ENCODE measurements around the gene CUX1. TPM values are rescaled to one million over a fixed set of nuclear protein-coding genes. Genes with fewer than 3 reads are reported as not detected.

The CUX1 gene
- total RNA-seq, 1 experiment from 2014 or later = 53.5 TPM

DNA sequence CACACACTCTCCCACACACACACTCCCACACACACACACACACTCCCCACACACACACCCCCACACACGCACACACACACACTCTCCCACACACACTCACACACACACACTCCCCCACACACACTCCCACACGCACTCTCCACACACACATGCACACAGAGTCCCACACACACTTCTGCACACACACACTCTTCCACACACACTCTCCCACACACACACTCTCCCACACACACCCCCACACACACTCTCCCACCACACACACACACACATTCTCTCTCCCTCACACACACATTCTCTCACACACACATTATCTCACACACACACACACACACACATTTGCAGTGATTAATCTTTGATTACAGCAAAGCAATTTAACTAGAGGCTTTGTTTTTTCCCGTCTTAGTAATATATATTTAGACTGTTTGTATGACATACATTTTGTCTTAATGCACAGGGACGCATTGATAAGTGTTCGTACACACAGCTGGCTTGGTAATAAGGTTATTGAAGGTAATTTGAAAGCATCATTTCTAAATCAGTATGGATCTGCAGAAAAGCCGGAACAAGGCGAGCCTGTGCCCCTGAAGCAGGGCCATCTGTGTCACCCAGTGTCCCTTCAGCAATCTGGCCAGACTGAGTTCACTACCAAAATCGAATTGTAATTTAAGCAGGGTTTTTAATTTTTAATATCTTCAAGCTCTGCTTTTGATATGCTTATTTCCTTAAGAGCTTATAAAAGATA, 399.3 kb downstream of the CUX1 start:
- no peaks in the 10 kb centered on the region; the same call in 1 of the 2 replicates for H3K27me3 Mint-ChIP-seq (ENCODE audit: low read depth)
- no CpG with 5 or more reads among the region's 8 CpGs for WGBS (ENCODE audit: extremely low coverage, insufficient read length, low lambda C conversion rate)
- no peak overlapping the region for H2BK15ac ChIP-seq (ENCODE audit: low read depth, low read length)

More for the DNA sequence above, 399.3 kb downstream of the CUX1 start:
- H2BK5ac ChIP-seq (ENCODE audit: insufficient read length, low read length) = no peak overlapping the region
- no peak overlapping the region for H2AFZ ChIP-seq (ENCODE audit: low read length)
- Mint-ChIP-seq H3K9me3 (no peaks in the 10 kb centered on the region; a peak in 1 of 5 replicates), H3K27ac (no peak overlapping the region; a peak in 2 of 7 replicates), H3K36me3 (ENCODE audit: insufficient read depth in 1 of 3, low read depth in 3 of 3) (peaks cover 11 to 42% (median 21%) of the 10 kb centered on the region in 3 experiments), H3K4me1 (no peaks in the 10 kb centered on the region), H3K4me3 (no peak overlapping the region)
- no peaks in the 10 kb centered on the region for H3K27me3 ChIP-seq (ENCODE audit: insufficient read depth, low read length)
- H3T11ph ChIP-seq (ENCODE audit: low read length) = no peak overlapping the region
- H2BK20ac ChIP-seq (ENCODE audit: low read depth, low read length, poor library complexity, severe bottlenecking) = no peak overlapping the region
- H3K14ac ChIP-seq (ENCODE audit: insufficient read depth, low read length) = no peak overlapping the region
- no peak overlapping the region for H3K23ac ChIP-seq (ENCODE audit: insufficient read length, low read depth, low read length)
- no peaks in the 10 kb centered on the region for H3K79me2 ChIP-seq (ENCODE audit: insufficient read depth, low read length)
- no peaks in the 10 kb centered on the region for H3K79me1 ChIP-seq (ENCODE audit: insufficient read depth, low read depth, low read length, poor library complexity, severe bottlenecking)
- no peak overlapping the region for H2AK5ac ChIP-seq (ENCODE audit: insufficient read length, low read length)
- H3K4me2 ChIP-seq (ENCODE audit: insufficient read depth, insufficient read length, low read length) = no peak overlapping the region
- H3K27ac ChIP-seq (ENCODE audit: insufficient read length, low read depth, low read length) = no peak overlapping the region
- H4K20me1 ChIP-seq (ENCODE audit: control insufficient read depth, insufficient read depth, insufficient read length) = no peaks in the 10 kb centered on the region
- no peak overlapping the region for H4K5ac ChIP-seq (ENCODE audit: insufficient read length, low read depth, low read length)
- DNase-seq = no peak
- TF ChIP-seq, protein P1, sequence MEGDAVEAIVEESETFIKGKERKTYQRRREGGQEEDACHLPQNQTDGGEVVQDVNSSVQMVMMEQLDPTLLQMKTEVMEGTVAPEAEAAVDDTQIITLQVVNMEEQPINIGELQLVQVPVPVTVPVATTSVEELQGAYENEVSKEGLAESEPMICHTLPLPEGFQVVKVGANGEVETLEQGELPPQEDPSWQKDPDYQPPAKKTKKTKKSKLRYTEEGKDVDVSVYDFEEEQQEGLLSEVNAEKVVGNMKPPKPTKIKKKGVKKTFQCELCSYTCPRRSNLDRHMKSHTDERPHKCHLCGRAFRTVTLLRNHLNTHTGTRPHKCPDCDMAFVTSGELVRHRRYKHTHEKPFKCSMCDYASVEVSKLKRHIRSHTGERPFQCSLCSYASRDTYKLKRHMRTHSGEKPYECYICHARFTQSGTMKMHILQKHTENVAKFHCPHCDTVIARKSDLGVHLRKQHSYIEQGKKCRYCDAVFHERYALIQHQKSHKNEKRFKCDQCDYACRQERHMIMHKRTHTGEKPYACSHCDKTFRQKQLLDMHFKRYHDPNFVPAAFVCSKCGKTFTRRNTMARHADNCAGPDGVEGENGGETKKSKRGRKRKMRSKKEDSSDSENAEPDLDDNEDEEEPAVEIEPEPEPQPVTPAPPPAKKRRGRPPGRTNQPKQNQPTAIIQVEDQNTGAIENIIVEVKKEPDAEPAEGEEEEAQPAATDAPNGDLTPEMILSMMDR (conservative IDR thresholded peaks at IDR 0.05) = no peak
- H3K9ac ChIP-seq (ENCODE audit: extremely low read depth, insufficient read length, low read length) = no peak overlapping the region
- H3K4me1 ChIP-seq (ENCODE audit: insufficient read depth, low read length) = no peaks in the 10 kb centered on the region
- no peak overlapping the region for H4K91ac ChIP-seq (ENCODE audit: insufficient read length, low read depth, low read length)
- no peak overlapping the region for H2BK120ac ChIP-seq (ENCODE audit: low read depth, low read length, poor library complexity, severe bottlenecking)
- no peaks in the 10 kb centered on the region for H3K9me3 ChIP-seq (ENCODE audit: control insufficient read depth, low read depth, low read length)
- H3K4ac ChIP-seq (ENCODE audit: low read depth, low read length) = no peak overlapping the region
- no peak overlapping the region for H2BK12ac ChIP-seq (ENCODE audit: insufficient read length, low read depth, low read length)
- H4K8ac ChIP-seq (replicated peaks; ENCODE audit: insufficient read length, low read depth, low read length) = no peak overlapping the region
- H3K18ac ChIP-seq (ENCODE audit: insufficient read length, low read depth, low read length) = peak overlapping the region; percentile 40
- no peaks in the 10 kb centered on the region for H3K23me2 ChIP-seq (ENCODE audit: insufficient read length, low read depth, low read length, poor library complexity, severe bottlenecking)
- no peak overlapping the region for H3K56ac ChIP-seq (ENCODE audit: insufficient read length, low read depth, low read length)

All from H9 (cell line).